Nephron (organoid): ENCODE data around the gene NCOR2.

Source experiments
- H3K27ac Mint-ChIP-seq, 3 experiments: 2 replicates each; pipeline ENCODE4 v1.8.0; 2020; ENCODE audit warnings: mixed read lengths in 3 of 3, mild to moderate bottlenecking in 2 of 3, moderate library complexity in 1 of 3
- H3K27me3 Mint-ChIP-seq: 2 replicates; pipeline ENCODE4 v1.8.0; 2021; ENCODE audit warnings: low read depth, mild to moderate bottlenecking, moderate library complexity, mixed read lengths
- H3K36me3 Mint-ChIP-seq: 2 replicates; pipeline ENCODE4 v1.8.0; 2020; ENCODE audit warnings: low read depth, mixed read lengths
- H3K4me1 Mint-ChIP-seq: 2 replicates; pipeline ENCODE4 v1.8.0; 2020; ENCODE audit warnings: mixed read lengths
- H3K4me3 Mint-ChIP-seq, 3 experiments: 2 replicates each; pipeline ENCODE4 v1.8.0; 2020; ENCODE audit warnings: mild to moderate bottlenecking in 3 of 3, mixed read lengths in 3 of 3, moderate library complexity in 2 of 3
- H3K9me3 Mint-ChIP-seq: 2 replicates; pipeline ENCODE4 v1.8.0; 2020; ENCODE audit warnings: mixed read lengths
- TF ChIP-seq, protein P1 (sequence below), 3 experiments: fragments of 200-600 bp; sonication (generic); IDR thresholded peaks; one replicate each; pipeline ENCODE4 v1.5.0; 2021; ENCODE audit warnings: antibody characterized with exemption in 3 of 3; ENCODE audit not compliant: unreplicated experiment in 3 of 3

NCOR2 gene

DNA sequence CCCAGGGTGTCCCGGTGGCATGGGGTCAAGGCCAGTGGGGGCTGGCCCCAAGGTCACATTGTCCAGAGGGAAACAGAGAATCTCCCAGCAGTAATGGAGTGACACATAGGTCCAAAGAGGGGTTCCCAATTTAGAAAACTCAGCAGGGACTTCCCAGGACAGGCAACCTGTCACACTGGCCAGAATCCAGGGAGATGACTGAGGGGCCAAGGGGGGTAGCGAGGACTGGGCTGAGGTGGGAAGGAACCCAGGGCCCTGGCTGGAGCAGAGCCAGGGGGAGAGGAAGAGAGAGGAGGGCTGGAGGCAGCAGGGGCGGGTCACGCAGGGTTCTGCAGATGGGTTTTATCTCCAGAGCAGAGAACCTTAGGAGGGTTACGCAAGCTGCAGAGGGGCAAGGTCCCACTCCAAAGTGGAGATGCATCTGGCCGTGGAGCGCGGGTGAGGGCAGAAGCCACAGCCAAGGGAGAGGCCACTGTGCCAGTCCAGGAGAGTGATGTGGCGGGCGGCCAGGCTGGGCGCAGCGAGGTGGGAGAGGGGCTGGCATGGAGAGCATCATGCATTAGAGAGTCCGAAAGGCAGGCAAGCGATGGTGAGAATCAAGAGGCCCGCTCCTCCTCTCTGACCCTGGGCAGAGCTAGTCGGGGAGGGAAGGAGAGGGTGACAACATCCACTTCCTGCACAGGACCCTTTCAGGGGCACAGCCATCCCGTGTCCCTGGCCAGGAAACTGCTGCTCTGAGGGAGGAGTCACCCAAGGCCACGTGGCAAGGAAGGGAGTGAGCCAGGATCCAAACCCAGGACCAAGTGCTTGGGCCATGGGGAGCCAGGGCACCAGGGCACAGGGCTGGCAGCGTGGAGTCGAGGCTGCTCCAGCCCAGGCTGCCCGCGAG lies 29.0 kb downstream of the NCOR2 start:
- TF ChIP-seq, protein P1, sequence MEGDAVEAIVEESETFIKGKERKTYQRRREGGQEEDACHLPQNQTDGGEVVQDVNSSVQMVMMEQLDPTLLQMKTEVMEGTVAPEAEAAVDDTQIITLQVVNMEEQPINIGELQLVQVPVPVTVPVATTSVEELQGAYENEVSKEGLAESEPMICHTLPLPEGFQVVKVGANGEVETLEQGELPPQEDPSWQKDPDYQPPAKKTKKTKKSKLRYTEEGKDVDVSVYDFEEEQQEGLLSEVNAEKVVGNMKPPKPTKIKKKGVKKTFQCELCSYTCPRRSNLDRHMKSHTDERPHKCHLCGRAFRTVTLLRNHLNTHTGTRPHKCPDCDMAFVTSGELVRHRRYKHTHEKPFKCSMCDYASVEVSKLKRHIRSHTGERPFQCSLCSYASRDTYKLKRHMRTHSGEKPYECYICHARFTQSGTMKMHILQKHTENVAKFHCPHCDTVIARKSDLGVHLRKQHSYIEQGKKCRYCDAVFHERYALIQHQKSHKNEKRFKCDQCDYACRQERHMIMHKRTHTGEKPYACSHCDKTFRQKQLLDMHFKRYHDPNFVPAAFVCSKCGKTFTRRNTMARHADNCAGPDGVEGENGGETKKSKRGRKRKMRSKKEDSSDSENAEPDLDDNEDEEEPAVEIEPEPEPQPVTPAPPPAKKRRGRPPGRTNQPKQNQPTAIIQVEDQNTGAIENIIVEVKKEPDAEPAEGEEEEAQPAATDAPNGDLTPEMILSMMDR (IDR thresholded peaks at IDR 0.05; ENCODE audit: unreplicated experiment in 3 of 3) = no peak
- Mint-ChIP-seq H3K9me3 (no peaks in the 10 kb centered on the region), H3K36me3 (peaks cover 12% of the 10 kb centered on the region), H3K27ac (peak overlapping the region; percentile 68 to 95 (median 80)), H3K4me3 (peak overlapping the region in 1 of 3 experiments; percentile 23), H3K27me3 (no peaks in the 10 kb centered on the region), H3K4me1 (peaks cover 57% of the 10 kb centered on the region)

DNA sequence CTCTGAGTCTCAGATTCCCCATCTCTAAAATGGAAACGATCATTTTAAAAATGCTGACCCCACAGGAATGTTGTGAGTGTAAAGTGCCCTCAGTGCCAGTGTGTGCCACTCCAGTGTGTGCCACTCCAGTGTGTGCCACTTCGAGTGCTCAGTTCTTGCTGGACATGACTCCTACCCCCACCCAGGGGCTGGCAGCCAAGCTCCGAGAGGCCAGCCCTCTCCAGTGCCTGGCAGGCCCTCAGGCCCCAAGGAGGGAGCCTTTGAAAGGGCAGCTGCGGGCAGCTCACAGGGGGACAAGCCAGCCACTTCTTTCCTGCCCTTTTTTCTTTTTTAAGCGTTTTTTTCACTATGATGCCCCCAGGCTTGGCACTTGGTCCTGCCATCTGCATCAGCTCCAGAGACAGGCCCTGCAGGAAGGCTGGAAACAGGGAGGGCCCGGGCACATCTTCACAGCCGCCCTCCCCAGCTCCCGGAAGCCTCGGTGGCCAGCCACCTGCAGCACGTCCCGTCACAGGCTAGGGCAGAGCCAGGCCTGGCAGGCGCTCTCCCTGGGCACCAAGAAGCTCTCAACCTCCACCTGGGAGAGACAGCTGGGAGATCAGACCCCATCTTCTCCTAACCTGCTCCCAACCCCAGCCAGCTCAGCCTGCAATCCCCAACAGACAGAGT lies 29.8 kb downstream of the NCOR2 start:
- peak overlapping the region; percentile 68 to 95 (median 89) for H3K27ac Mint-ChIP-seq
- H3K27me3 Mint-ChIP-seq = no peaks in the 10 kb centered on the region
- H3K36me3 Mint-ChIP-seq = peaks cover 15% of the 10 kb centered on the region
- TF ChIP-seq, protein P1 (IDR thresholded peaks at IDR 0.05; ENCODE audit: unreplicated experiment in 3 of 3) = no peak
- H3K4me3 Mint-ChIP-seq = no peak overlapping the region
- H3K4me1 Mint-ChIP-seq = peaks cover 59% of the 10 kb centered on the region
- no peaks in the 10 kb centered on the region for H3K9me3 Mint-ChIP-seq

DNA sequence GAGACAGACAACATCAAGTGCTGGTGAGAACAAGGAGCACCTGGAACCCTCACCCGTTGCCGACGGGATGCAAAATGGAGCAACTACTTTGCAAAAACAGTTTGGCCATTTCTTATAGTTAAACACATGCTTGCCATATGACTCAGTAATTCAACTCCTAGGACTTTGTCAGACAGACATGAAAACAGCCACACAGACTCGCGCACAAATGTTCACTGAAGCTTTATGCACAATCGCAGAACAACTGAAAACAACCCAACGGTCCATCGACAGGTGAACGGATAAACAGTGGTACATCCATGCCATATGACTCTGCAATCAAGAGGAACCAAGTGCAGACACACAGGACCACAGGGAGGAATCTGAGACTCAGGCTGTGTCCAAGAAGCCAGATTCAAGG lies 30.8 kb downstream of the NCOR2 start:
- TF ChIP-seq, protein P1 (IDR thresholded peaks at IDR 0.05; ENCODE audit: unreplicated experiment in 3 of 3) = no peak
- Mint-ChIP-seq H3K4me3 (peak overlapping the region in 1 of 3 experiments; percentile 38), H3K27me3 (no peaks in the 10 kb centered on the region), H3K27ac (peak overlapping the region; percentile 81 to 93 (median 89)), H3K9me3 (no peaks in the 10 kb centered on the region), H3K4me1 (peaks cover 67% of the 10 kb centered on the region), H3K36me3 (peaks cover 15% of the 10 kb centered on the region)

DNA sequence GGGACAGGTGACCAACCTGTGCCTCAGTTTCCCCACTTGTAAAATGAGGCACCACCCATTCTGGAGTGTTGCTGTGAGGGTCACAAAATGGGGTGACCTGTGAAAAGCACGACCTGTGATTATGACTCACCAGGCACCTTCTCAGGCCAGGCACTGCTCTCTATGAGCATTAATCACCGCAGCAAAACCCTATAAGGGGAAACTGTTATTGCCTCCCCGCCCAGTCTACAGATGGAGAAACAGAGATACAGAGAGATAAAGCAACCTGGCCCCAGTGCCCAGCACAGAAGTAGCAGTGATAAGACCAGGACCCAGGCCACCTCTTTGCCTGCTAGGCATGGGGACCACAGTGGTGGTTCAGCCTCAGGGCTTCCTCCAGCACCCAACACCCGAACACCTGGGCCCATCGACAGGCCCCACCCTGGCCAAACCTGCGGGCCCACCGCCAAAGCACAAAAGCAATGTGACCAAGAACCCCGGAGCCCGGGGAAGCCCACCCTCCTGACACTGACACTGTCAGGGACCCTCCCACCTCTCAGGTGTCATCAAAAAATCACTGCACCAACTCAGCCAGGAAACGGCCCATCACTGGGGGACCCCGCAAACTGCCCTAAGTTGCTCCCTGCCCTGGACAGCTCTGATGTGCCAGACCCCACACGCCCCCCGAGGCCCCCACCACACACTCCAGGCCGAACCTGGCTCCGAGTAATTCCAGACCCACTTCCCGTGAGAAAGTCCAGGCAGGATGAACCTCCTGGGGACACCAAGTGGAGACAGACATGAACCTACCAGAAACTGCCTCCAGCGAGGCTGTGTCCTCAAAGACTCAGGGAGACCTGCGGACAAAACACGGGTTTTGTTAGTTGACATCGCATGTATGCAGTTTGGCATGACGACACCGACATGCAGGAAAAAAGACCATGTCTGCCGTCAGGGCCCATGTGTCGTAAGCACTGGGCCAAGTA lies 32.4 kb downstream of the NCOR2 start:
- no peaks in the 10 kb centered on the region for H3K27me3 Mint-ChIP-seq
- peaks cover 15% of the 10 kb centered on the region for H3K36me3 Mint-ChIP-seq
- H3K27ac Mint-ChIP-seq = peak overlapping the region; percentile 54 to 70 (median 67)
- peaks cover 77% of the 10 kb centered on the region for H3K4me1 Mint-ChIP-seq
- H3K4me3 Mint-ChIP-seq = no peak overlapping the region
- TF ChIP-seq, protein P1 (IDR thresholded peaks at IDR 0.05; ENCODE audit: unreplicated experiment in 3 of 3) = no peak
- no peaks in the 10 kb centered on the region for H3K9me3 Mint-ChIP-seq

DNA sequence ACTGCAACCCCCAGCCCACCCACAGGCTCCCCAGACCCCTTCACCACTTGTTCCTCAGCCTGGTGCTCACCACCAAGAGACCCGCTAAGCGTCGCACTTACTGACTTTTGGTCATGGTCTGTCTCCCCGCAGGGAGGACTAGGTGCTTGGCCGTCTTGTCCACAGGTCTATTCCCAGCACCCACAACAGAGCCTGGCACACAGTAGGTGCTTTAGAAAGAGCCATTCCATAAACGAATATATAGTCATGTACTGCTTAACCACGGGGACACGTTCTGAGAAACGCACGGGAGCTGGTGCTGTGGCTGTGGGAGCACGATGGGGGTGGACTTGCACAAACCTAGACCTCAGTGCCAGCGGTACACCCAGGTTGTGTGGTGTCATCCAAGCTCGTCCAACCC lies 34.0 kb downstream of the NCOR2 start:
- TF ChIP-seq, protein P1 (IDR thresholded peaks at IDR 0.05; ENCODE audit: unreplicated experiment in 3 of 3) = no peak
- Mint-ChIP-seq H3K27ac (peak overlapping the region; percentile 87 to 92 (median 90)), H3K4me1 (peaks cover 73% of the 10 kb centered on the region), H3K4me3 (peak overlapping the region in 1 of 3 experiments; percentile 34), H3K36me3 (peaks cover 23% of the 10 kb centered on the region), H3K9me3 (no peaks in the 10 kb centered on the region), H3K27me3 (no peaks in the 10 kb centered on the region)
